HepG2 (cell line): Measurements from ENCODE around the gene ZBTB4. TPM values are rescaled to one million over a fixed set of nuclear protein-coding genes. Genes with fewer than 3 reads are reported as not detected.

Source experiments
- ARHGAP35 ChIP-seq: sonication (generic); formaldehyde crosslinking; IDR thresholded peaks from 2 replicates; pipeline ENCODE4 v1.9.0; 2022; ENCODE audit warnings: mild to moderate bottlenecking, inconsistent platforms, moderate library complexity, missing genetic modification reagents, borderline replicate concordance
- ATM ChIP-seq: fragments of 450-650 bp; IDR thresholded peaks from 2 replicates; pipeline ENCODE4 v1.7.1; 2017; ENCODE audit warnings: mild to moderate bottlenecking, borderline replicate concordance
- ETV6 ChIP-seq: sonication (generic); formaldehyde crosslinking; conservative IDR thresholded peaks from 2 replicates; pipeline ENCODE4 v1.4.0; 2020; ENCODE audit warnings: missing genetic modification reagents
- FOXC1 ChIP-seq: sonication (generic); formaldehyde crosslinking; IDR thresholded peaks from 2 replicates; pipeline ENCODE4 v1.8.0; 2022; ENCODE audit warnings: mild to moderate bottlenecking, missing genetic modification reagents, borderline replicate concordance
- FOXM1 ChIP-seq: sonication (generic); formaldehyde crosslinking; IDR thresholded peaks from 2 replicates; pipeline ENCODE4 v1.5.0; 2020; ENCODE audit warnings: missing genetic modification reagents
- GABPA ChIP-seq, 2 experiments: IDR thresholded peaks; 2 replicates each; pipeline ENCODE4 v1.6.1; 2011 to 2016; ENCODE audit warnings: low read depth in 2 of 2, low read length in 1 of 2, missing biosample characterization in 1 of 2, missing genetic modification characterization in 1 of 2
- MAFG ChIP-seq: sonication (generic); formaldehyde crosslinking; IDR thresholded peaks from 2 replicates; pipeline ENCODE4 v1.5.1; 2020; ENCODE audit warnings: mild to moderate bottlenecking, missing genetic modification reagents
- MYPOP ChIP-seq: sonication (generic); formaldehyde crosslinking; IDR thresholded peaks from 2 replicates; pipeline ENCODE4 v1.8.1; 2023; ENCODE audit warnings: mild to moderate bottlenecking, moderate library complexity, missing genetic modification reagents
- NFE2L2 ChIP-seq: fragments of 150-350 bp; IDR thresholded peaks from 2 replicates; pipeline ENCODE4 v1.6.1; 2014; ENCODE audit warnings: low read length
- RFX1 ChIP-seq: fragments of 450-650 bp; IDR thresholded peaks from 2 replicates; pipeline ENCODE4 v1.6.1; 2017
- SATB2 ChIP-seq: sonication (generic); formaldehyde crosslinking; IDR thresholded peaks from 2 replicates; pipeline ENCODE4 v1.5.0; 2020; ENCODE audit warnings: missing genetic modification reagents
- SKIL ChIP-seq: sonication (generic); formaldehyde crosslinking; IDR thresholded peaks from 2 replicates; pipeline ENCODE4 v1.8.0; 2022; ENCODE audit warnings: missing genetic modification reagents, mild to moderate bottlenecking, moderate library complexity, borderline replicate concordance
- SMARCE1 ChIP-seq: fragments of 450-650 bp; IDR thresholded peaks from 2 replicates; pipeline ENCODE4 v1.6.1; 2017; ENCODE audit warnings: borderline replicate concordance
- SNRNP70 ChIP-seq: fragments of 200-400 bp; formaldehyde crosslinking; IDR thresholded peaks from 2 replicates; pipeline ENCODE4 v1.6.1; 2017; ENCODE audit warnings: mild to moderate bottlenecking, low read depth, low read length, moderate library complexity
- ZMAT3 ChIP-seq: sonication (generic); formaldehyde crosslinking; conservative IDR thresholded peaks from 2 replicates; pipeline ENCODE4 v1.7.0; 2021; ENCODE audit warnings: missing genetic modification reagents
- ZNF281 ChIP-seq: sonication (generic); formaldehyde crosslinking; IDR thresholded peaks from 2 replicates; pipeline ENCODE4 v1.4.0; 2020; ENCODE audit warnings: missing genetic modification reagents, borderline replicate concordance
- ZNF282 ChIP-seq: fragments of 450-650 bp; IDR thresholded peaks from 2 replicates; pipeline ENCODE4 v1.6.1; 2018; ENCODE audit not compliant: partially characterized antibody
- ZNF30 ChIP-seq: sonication (generic); formaldehyde crosslinking; IDR thresholded peaks from 2 replicates; pipeline ENCODE4 v1.5.0; 2020; ENCODE audit warnings: mild to moderate bottlenecking, missing genetic modification reagents
- ZNF430 ChIP-seq: sonication (generic); formaldehyde crosslinking; IDR thresholded peaks from 2 replicates; pipeline ENCODE4 v1.9.0; 2021; ENCODE audit warnings: mild to moderate bottlenecking, missing genetic modification reagents
- ZNF605 ChIP-seq: sonication (generic); formaldehyde crosslinking; IDR thresholded peaks from 2 replicates; pipeline ENCODE4 v1.8.0; 2022; ENCODE audit warnings: mild to moderate bottlenecking, missing genetic modification reagents
- ZNF674 ChIP-seq: sonication (generic); formaldehyde crosslinking; IDR thresholded peaks from 2 replicates; pipeline ENCODE4 v1.5.0; 2020; ENCODE audit warnings: low read depth, mild to moderate bottlenecking, missing genetic modification reagents
- ZNF740 ChIP-seq: sonication (generic); formaldehyde crosslinking; IDR thresholded peaks from 2 replicates; pipeline ENCODE4 v1.4.0; 2020; ENCODE audit warnings: missing genetic modification reagents
- polyA plus RNA-seq, 8 experiments: library from polyadenylated mRNA; depleted of rRNA in 3 of 8; stranded (reverse) in 7 of 8; unstranded in 1 of 8; fragments of >200 nt; fragmentation: Illumina TruSeq in 4 of 8; extraction: Trizol in 4 of 8; gene quantifications; 2 replicates each; pipeline versions ENCODE4 v1.2.1 to v1.2.3, GENCODE V29; 2011 to 2016; ENCODE audit warnings: low read depth in 4 of 8, missing spikeins in 1 of 8, mixed read lengths in 1 of 8; ENCODE audit not compliant: insufficient read depth in 1 of 8
- total RNA-seq, 5 experiments: library from RNA; depleted of rRNA; stranded (reverse); fragments of >200 nt; fragmentation: Illumina TruSeq; extraction: Trizol; gene quantifications; 2 replicates each; pipeline ENCODE4 v1.2.3, GENCODE V29; 2016; ENCODE audit warnings: low read depth in 1 of 5
- TF ChIP-seq, protein P1 (sequence below): sonication (generic); formaldehyde crosslinking; IDR thresholded peaks from 2 replicates; pipeline ENCODE4 v1.8.0; 2022; ENCODE audit warnings: missing genetic modification reagents, mild to moderate bottlenecking, borderline replicate concordance

ZBTB4 gene
- total and polyA plus RNA-seq, 2 of the 13 experiments (the other 11 are each of a cell fraction or from before 2014, with no cell fraction given) = 4.3 to 7.4 TPM

- TF ChIP-seq ZNF30 (CRISPR knock-in tag) (no peak), RFX1 (no peak), MAFG (CRISPR knock-in tag) (no peak), ARHGAP35 (CRISPR knock-in tag) (peak; percentile 69; the same call in 1 of the 2 replicates), SKIL (CRISPR knock-in tag) (no peak), ZNF430 (CRISPR knock-in tag) (peak; percentile 12; the same call in 1 of the 2 replicates), ZNF740 (peak; percentile 49; the same call in 1 of the 2 replicates), ZNF281 (CRISPR knock-in tag) (no peak), ATM (no peak), SMARCE1 (no peak), FOXC1 (CRISPR knock-in tag) (no peak), SATB2 (CRISPR knock-in tag) (no peak), ZNF282 (no peak), ETV6 (CRISPR knock-in tag) (no peak), SNRNP70 (no peak), ZMAT3 (CRISPR knock-in tag) (no peak), FOXM1 (CRISPR knock-in tag) (no peak), NFE2L2 (no peak), GABPA (IDR thresholded peaks at IDR 0.05; ENCODE audit: low read depth, low read length) (no peak), GABPA (CRISPR knock-in tag; IDR thresholded peaks at IDR 0.05; ENCODE audit: low read depth) (no peak), MYPOP (CRISPR knock-in tag) (peak; percentile 91; the same call in 1 of the 2 replicates), ZNF674 (no peak), ZNF605 (CRISPR knock-in tag) (no peak)
- TF ChIP-seq, protein P1, sequence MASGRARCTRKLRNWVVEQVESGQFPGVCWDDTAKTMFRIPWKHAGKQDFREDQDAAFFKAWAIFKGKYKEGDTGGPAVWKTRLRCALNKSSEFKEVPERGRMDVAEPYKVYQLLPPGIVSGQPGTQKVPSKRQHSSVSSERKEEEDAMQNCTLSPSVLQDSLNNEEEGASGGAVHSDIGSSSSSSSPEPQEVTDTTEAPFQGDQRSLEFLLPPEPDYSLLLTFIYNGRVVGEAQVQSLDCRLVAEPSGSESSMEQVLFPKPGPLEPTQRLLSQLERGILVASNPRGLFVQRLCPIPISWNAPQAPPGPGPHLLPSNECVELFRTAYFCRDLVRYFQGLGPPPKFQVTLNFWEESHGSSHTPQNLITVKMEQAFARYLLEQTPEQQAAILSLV = 0 out of 2 replicates have a peak, but pooled peaks have one; percentile 38
Observed at GRCh38 chr17:7479213-7480088, at the start of gene ZBTB4 (continued).
